Heart left ventricle (tissue), 13 donors: ENCODE data around the gene TMEFF1.

Source experiments
- POLR2A ChIP-seq, 2 donors: fragments of 450-650 bp; IDR thresholded peaks; one replicate each; pipeline ENCODE4 v1.6.1; 2017; ENCODE audit warnings: antibody characterized with exemption in 2 of 2, mild to moderate bottlenecking in 2 of 2, moderate library complexity in 2 of 2
- TF ChIP-seq, protein P1 (sequence below), 12 donors: fragments of 200-600 bp; sonication (generic) in 4 of 12; IDR thresholded peaks; one replicate each; pipeline versions ENCODE4 v1.5.0 to v1.8.0; 2018 to 2022; ENCODE audit warnings: antibody characterized with exemption in 12 of 12, mild to moderate bottlenecking in 5 of 12
- donor health status: ischemic (EF 13 %, LVEDD 7.1; RV severe dilation, severe dysfunction).
- donor health status: DM: no; HTN: yes; CAD: no.
- donor health status: DM: no; HTN: no; CAD: no.
- donor health status: ischemic (EF 25% LVEDD 6.9; RV normal size, moderate dysfunction).
- donor health status: ischemic (EF 25% LVEDD 5.7; RV mildly dilated, moderate dysfunction).
- donor health status: ischemic (EF 35%, LVEDD 5.7; RV mildly dilated, moderate dysfunction).
- donor health status: nonischemic (EF 11% LVEDD 7.7; RV severe dilation, severe dysfunction).
- donor health status: DM: yes; HTN: yes; CAD: no.
- donor health status: PGD.
- donor health status: ischemic (EF 29% LVEDD 5.4; RV normal size, mild dysfunction).
- donor health status: nonischemic (EF 23%, LVEDD 6.1; RV moderate dilation, normal function).

DNA sequence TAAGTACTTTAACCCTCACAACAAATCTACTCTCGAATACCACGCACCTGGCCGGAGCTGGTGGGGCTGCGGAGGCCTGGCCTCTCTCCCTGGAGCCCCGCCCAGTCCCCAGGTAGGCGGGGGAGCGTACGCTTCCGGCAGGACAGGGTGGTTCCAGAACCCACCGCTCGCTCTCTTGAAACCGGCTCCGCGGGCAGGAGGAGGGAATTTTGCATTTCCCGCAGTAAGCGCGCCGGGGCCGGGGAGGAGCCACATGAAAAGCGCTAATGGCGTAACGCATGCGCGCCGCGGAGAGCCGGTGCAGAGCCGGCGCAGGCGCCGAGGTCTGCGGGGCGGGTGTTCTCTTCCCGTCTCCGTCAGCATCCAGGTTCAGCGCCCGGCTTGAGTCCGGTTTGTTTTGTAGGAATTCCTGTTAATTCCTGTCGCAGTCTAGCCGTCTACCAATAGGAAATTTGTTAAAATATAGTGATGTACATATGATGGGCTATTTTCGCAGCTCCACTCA, 125.7 kb downstream of the TMEFF1 start:
- TF ChIP-seq POLR2A (IDR thresholded peaks at IDR 0.05) = no peak
- TF ChIP-seq, protein P1, sequence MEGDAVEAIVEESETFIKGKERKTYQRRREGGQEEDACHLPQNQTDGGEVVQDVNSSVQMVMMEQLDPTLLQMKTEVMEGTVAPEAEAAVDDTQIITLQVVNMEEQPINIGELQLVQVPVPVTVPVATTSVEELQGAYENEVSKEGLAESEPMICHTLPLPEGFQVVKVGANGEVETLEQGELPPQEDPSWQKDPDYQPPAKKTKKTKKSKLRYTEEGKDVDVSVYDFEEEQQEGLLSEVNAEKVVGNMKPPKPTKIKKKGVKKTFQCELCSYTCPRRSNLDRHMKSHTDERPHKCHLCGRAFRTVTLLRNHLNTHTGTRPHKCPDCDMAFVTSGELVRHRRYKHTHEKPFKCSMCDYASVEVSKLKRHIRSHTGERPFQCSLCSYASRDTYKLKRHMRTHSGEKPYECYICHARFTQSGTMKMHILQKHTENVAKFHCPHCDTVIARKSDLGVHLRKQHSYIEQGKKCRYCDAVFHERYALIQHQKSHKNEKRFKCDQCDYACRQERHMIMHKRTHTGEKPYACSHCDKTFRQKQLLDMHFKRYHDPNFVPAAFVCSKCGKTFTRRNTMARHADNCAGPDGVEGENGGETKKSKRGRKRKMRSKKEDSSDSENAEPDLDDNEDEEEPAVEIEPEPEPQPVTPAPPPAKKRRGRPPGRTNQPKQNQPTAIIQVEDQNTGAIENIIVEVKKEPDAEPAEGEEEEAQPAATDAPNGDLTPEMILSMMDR (IDR thresholded peaks at IDR 0.05) = peak in 1 of 12 donors; percentile 6
